Measurements from ENCODE around the gene CCDC192. TPM values are rescaled to one million over a fixed set of nuclear protein-coding genes. Genes with fewer than 3 reads are reported as not detected.

The CCDC192 gene
- polyA plus RNA-seq, 3 donors, result not detected

- Mint-ChIP-seq H3K36me3 (no peaks in the 10 kb centered on the region), H3K27me3 (ENCODE audit: low read depth in 3 of 3) (peaks cover 0 to 2% (median 0%) of the 10 kb centered on the region in 3 donors), H3K9me3 (peaks cover 0 to 6% (median 0%) of the 10 kb centered on the region in 7 donors), H3K27ac (no peak overlapping the region), H3K4me1 (no peaks in the 10 kb centered on the region), H3K4me3 (no peak overlapping the region)
- no peak for DNase-seq
- H3K9me3 ChIP-seq (replicated peaks in 1 of 2; ENCODE audit: control insufficient read depth in 1 of 2, insufficient read depth in 1 of 2, low read length in 2 of 2), result no peaks in the 10 kb centered on the region
- no CpG with 5 or more reads among the region's 5 CpGs for whole genome bisulfite sequencing (ENCODE audit: insufficient coverage)
- TF ChIP-seq CTCF (IDR thresholded peaks at IDR 0.05), result no peak
- no peak overlapping the region for H3K9ac ChIP-seq (ENCODE audit: insufficient read depth, low read length, poor library complexity, severe bottlenecking)
- no peaks in the 10 kb centered on the region for H4K20me1 ChIP-seq (ENCODE audit: insufficient read depth, low read length)
- intact Hi-C loops (cut with micrococcal nuclease), result no loop called here
- H3K27ac ChIP-seq (ENCODE audit: low read depth in 1 of 2, low read length in 2 of 2), result no peak overlapping the region
- H2AFZ ChIP-seq (ENCODE audit: insufficient read depth, low read depth, low read length, poor library complexity, severe bottlenecking), result no peak overlapping the region
- no peaks in the 10 kb centered on the region for H3K36me3 ChIP-seq (replicated peaks in 1 of 2; ENCODE audit: control insufficient read depth in 1 of 2, insufficient read depth in 2 of 2, low read length in 2 of 2)
- H3K4me2 ChIP-seq (replicated peaks; ENCODE audit: extremely low read depth, low read length, poor library complexity, severe bottlenecking), result no peak overlapping the region
- H3K79me2 ChIP-seq (ENCODE audit: insufficient read depth, low read length), result no peaks in the 10 kb centered on the region
- H3K27me3 ChIP-seq (ENCODE audit: control insufficient read depth in 2 of 2, insufficient read depth in 2 of 2, low read length in 2 of 2), result no peaks in the 10 kb centered on the region
- no peaks in the 10 kb centered on the region for H3K4me1 ChIP-seq (ENCODE audit: control insufficient read depth in 1 of 2, insufficient read depth in 2 of 2, low read length in 2 of 2)
- no peak overlapping the region for H3K4me3 ChIP-seq (replicated peaks in 1 of 3; ENCODE audit: low read depth in 2 of 3, low read length in 3 of 3)
Measured at GRCh38 chr5:127933348-127933747, 230.2 kb downstream of the CCDC192 start.

- H3K9me3 Mint-ChIP-seq, result peaks cover 0 to 6% (median 0%) of the 10 kb centered on the region in 7 donors
- no peaks in the 10 kb centered on the region for H3K36me3 ChIP-seq (replicated peaks in 1 of 2; ENCODE audit: control insufficient read depth in 1 of 2, insufficient read depth in 2 of 2, low read length in 2 of 2)
- H3K27me3 Mint-ChIP-seq (ENCODE audit: low read depth in 3 of 3), result peaks cover 0 to 1% (median 0%) of the 10 kb centered on the region in 3 donors
- H3K4me2 ChIP-seq (replicated peaks; ENCODE audit: extremely low read depth, low read length, poor library complexity, severe bottlenecking), result no peak overlapping the region
- no peak overlapping the region for H3K27ac Mint-ChIP-seq
- WGBS (ENCODE audit: insufficient coverage), result no CpG with 5 or more reads among the region's 1 CpG
- no peak overlapping the region for H3K27ac ChIP-seq (ENCODE audit: low read depth in 1 of 2, low read length in 2 of 2)
- no peaks in the 10 kb centered on the region for H3K4me1 Mint-ChIP-seq
- no peaks in the 10 kb centered on the region for H3K9me3 ChIP-seq (replicated peaks in 1 of 2; ENCODE audit: control insufficient read depth in 1 of 2, insufficient read depth in 1 of 2, low read length in 2 of 2)
- no peak overlapping the region for H2AFZ ChIP-seq (ENCODE audit: insufficient read depth, low read depth, low read length, poor library complexity, severe bottlenecking)
- no peak overlapping the region for H3K4me3 ChIP-seq (replicated peaks in 1 of 3; ENCODE audit: low read depth in 2 of 3, low read length in 3 of 3)
- H3K79me2 ChIP-seq (ENCODE audit: insufficient read depth, low read length), result no peaks in the 10 kb centered on the region
- no peaks in the 10 kb centered on the region for H3K4me1 ChIP-seq (ENCODE audit: control insufficient read depth in 1 of 2, insufficient read depth in 2 of 2, low read length in 2 of 2)
- H4K20me1 ChIP-seq (ENCODE audit: insufficient read depth, low read length), result no peaks in the 10 kb centered on the region
- intact Hi-C loops (cut with micrococcal nuclease), result no loop called here
- no peaks in the 10 kb centered on the region for H3K36me3 Mint-ChIP-seq
- TF ChIP-seq CTCF (IDR thresholded peaks at IDR 0.05), result no peak
- H3K27me3 ChIP-seq (ENCODE audit: control insufficient read depth in 2 of 2, insufficient read depth in 2 of 2, low read length in 2 of 2), result no peaks in the 10 kb centered on the region
- no peak for DNase-seq
- no peak overlapping the region for H3K4me3 Mint-ChIP-seq
- no peak overlapping the region for H3K9ac ChIP-seq (ENCODE audit: insufficient read depth, low read length, poor library complexity, severe bottlenecking)
Measured at GRCh38 chr5:127934791-127935256, 231.6 kb downstream of the CCDC192 start.
